K562 (cell line): Measurements from ENCODE around the gene MAST4.

ENCODE experiments used
- EZH2 ChIP-seq: IDR thresholded peaks from 2 replicates; pipeline ENCODE4 v1.6.1; 2012; ENCODE audit warnings: low read depth, mild to moderate bottlenecking, inconsistent platforms, low read length, borderline replicate concordance
- HDAC2 ChIP-seq: fragments of 450-650 bp; IDR thresholded peaks from 2 replicates; pipeline ENCODE4 v1.6.1; 2016; ENCODE audit warnings: mild to moderate bottlenecking
- POLR2A ChIP-seq: fragments of 450-650 bp; conservative IDR thresholded peaks from 2 replicates; pipeline ENCODE4 v1.6.1; 2016
- SMARCE1 ChIP-seq: fragments of 450-650 bp; IDR thresholded peaks from 2 replicates; pipeline ENCODE4 v1.7.1; 2016; ENCODE audit warnings: mild to moderate bottlenecking
- ZNF124 ChIP-seq: sonication (generic); formaldehyde crosslinking; IDR thresholded peaks from 2 replicates; pipeline ENCODE4 v1.8.1; 2022; ENCODE audit warnings: missing genetic modification reagents
- ZZZ3 ChIP-seq: fragments of 450-650 bp; IDR thresholded peaks from 2 replicates; pipeline ENCODE4 v1.6.1; 2016; ENCODE audit warnings: antibody characterized with exemption, mild to moderate bottlenecking, moderate library complexity

DNA sequence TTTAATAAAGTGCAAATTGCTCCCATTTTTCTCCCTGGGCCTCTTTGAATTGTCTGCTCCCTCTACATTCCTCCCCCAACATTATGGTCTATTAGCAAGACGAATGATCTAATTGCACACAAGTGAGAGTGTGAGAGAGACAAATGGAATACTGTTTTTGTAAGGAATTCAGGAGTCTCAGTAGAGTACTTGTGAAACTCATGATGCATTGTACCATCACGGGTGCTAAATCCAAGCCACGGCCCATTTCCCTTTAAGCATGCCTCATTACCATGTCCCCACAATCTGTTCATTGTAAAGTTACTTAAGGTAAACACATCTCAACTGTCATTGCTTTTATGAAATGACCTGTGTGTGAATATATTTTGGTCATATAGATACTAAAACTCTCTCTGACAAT, 537.6 kb downstream of the MAST4 start:
- TF ChIP-seq ZNF124 (CRISPR knock-in tag) = no peak
- TF ChIP-seq HDAC2 = no peak
- no peak for TF ChIP-seq SMARCE1
- TF ChIP-seq POLR2A = no peak
- no peak for TF ChIP-seq EZH2
- TF ChIP-seq ZZZ3 = no peak
